ENCODE measurements around the gene VIPAS39. TPM values are rescaled to one million over a fixed set of nuclear protein-coding genes. Genes with fewer than 3 reads are reported as not detected.

Gene VIPAS39
- total and polyA plus RNA-seq, 9 of the 15 experiments (the other 6 are each of a cell fraction or from before 2014, with no cell fraction given) = 5.7 to 25.6 (median 9.9) TPM

- CTCF ChIA-PET (ENCODE audit: low intra/inter-chr PET ratio) = no interaction called here
- ATAC-seq = no peak
Observed at GRCh38 chr14:77488558-77488957, 31.2 kb upstream of the VIPAS39 start.

GRCh38 chr14:77485901-77486678 lies 28.7 kb upstream of the VIPAS39 start:
- Histone ChIP-seq H4K20me1 (replicated peaks; ENCODE audit: control insufficient read depth, insufficient read depth, low read length) (no peaks in the 10 kb centered on the region), H3K27me3 (ENCODE audit: control insufficient read depth in 2 of 2, insufficient read depth in 2 of 2, low read length in 2 of 2) (peaks cover 10 to 34% of the 10 kb centered on the region in 2 experiments; a peak in 4 of 5 replicates), H3K4me2 (ENCODE audit: insufficient read depth, low read length) (no peak overlapping the region), H3K9me1 (ENCODE audit: control insufficient read depth, insufficient read depth, low read length) (no peaks in the 10 kb centered on the region), H3K4me1 (replicated peaks in 1 of 2; ENCODE audit: control insufficient read depth in 2 of 2, insufficient read depth in 2 of 2, low read length in 2 of 2) (no peaks in the 10 kb centered on the region; a peak in 1 of 5 replicates), H3K4me3 (no peak overlapping the region), H3K79me2 (ENCODE audit: control insufficient read depth, insufficient read depth, low read length) (no peaks in the 10 kb centered on the region), H2AFZ (ENCODE audit: low read depth, low read length) (no peak overlapping the region), H3K36me3 (ENCODE audit: control insufficient read depth, insufficient read depth, low read length) (no peaks in the 10 kb centered on the region), H3K27ac (ENCODE audit: extremely low read depth, low read depth, low read length) (no peak overlapping the region), H3K9me3 (replicated peaks; ENCODE audit: control insufficient read depth, insufficient read depth, low read depth, low read length) (no peaks in the 10 kb centered on the region), H3K9ac (ENCODE audit: insufficient read depth in 1 of 2, low read depth in 2 of 2, low read length in 2 of 2) (no peak overlapping the region)
- CTCF ChIA-PET (ENCODE audit: low intra/inter-chr PET ratio) = no interaction called here
- WGBS (ENCODE audit: insufficient coverage, low coverage, missing lambda C conversion rate) = 5% methylated on average over 7 of the region's 7 CpGs
- intact Hi-C loops (cut with micrococcal nuclease) (no loop called here), in situ Hi-C loops (cut with MboI) (no loop called here)
- FAIRE-seq = no peak
- BruUV-seq (replicated peaks) = no TSS peak
- POLR2A ChIA-PET = no interaction called here
- no peak; the same call in 2 of the 3 replicates for ATAC-seq
- no peak for DNase-seq (ENCODE audit: extremely low read depth in 1 of 4, low spot score in 3 of 4)
- TF ChIP-seq RBM25 (IDR thresholded peaks at IDR 0.05; ENCODE audit: low read depth, low read length, severe bottlenecking) (peak; percentile 58), NR3C1 (CRISPR knock-in tag; IDR thresholded peaks at IDR 0.05) (no peak), ZFP36 (IDR thresholded peaks at IDR 0.05; ENCODE audit: low read depth, low read length, partially characterized antibody) (peak; percentile 67), NFATC3 (IDR thresholded peaks at IDR 0.05) (no peak), CBX8 (IDR thresholded peaks at IDR 0.05; ENCODE audit: borderline replicate concordance, extremely low read depth, low read depth, low read length, poor library complexity, severe bottlenecking) (no peak), HNRNPH1 (optimal IDR thresholded peaks at IDR 0.05; ENCODE audit: low read depth, low read length) (no peak), ZNF408 (CRISPR knock-in tag; IDR thresholded peaks at IDR 0.05; ENCODE audit: low read depth) (no peak), HNRNPLL (IDR thresholded peaks at IDR 0.05; ENCODE audit: low read depth, low read length, poor library complexity, severe bottlenecking) (no peak), DACH1 (IDR thresholded peaks at IDR 0.05; ENCODE audit: partially characterized antibody) (no peak)

More at GRCh38 chr14:77488558-77488957, 31.2 kb upstream of the VIPAS39 start:
- WGBS (ENCODE audit: insufficient coverage, low coverage, missing lambda C conversion rate) = 4% methylated on average over 7 of the region's 7 CpGs
- TF ChIP-seq PCBP1 (IDR thresholded peaks at IDR 0.05; ENCODE audit: low read depth, low read length, poor library complexity, severe bottlenecking) = no peak
- no TSS peak for BruUV-seq (replicated peaks)
- Histone ChIP-seq H2AFZ (ENCODE audit: low read depth, low read length) (no peak overlapping the region), H3K9me3 (replicated peaks; ENCODE audit: control insufficient read depth, insufficient read depth, low read depth, low read length) (no peaks in the 10 kb centered on the region), H3K36me3 (ENCODE audit: control insufficient read depth, insufficient read depth, low read length) (no peaks in the 10 kb centered on the region), H3K27me3 (ENCODE audit: control insufficient read depth in 2 of 2, insufficient read depth in 2 of 2, low read length in 2 of 2) (peaks cover 10 to 36% of the 10 kb centered on the region in 2 experiments; a peak in 4 of 5 replicates), H3K4me2 (ENCODE audit: insufficient read depth, low read length) (no peak overlapping the region), H3K79me2 (ENCODE audit: control insufficient read depth, insufficient read depth, low read length) (no peaks in the 10 kb centered on the region), H3K4me3 (no peak overlapping the region), H3K27ac (ENCODE audit: extremely low read depth, low read depth, low read length) (no peak overlapping the region), H3K4me1 (replicated peaks in 1 of 2; ENCODE audit: control insufficient read depth in 2 of 2, insufficient read depth in 2 of 2, low read length in 2 of 2) (no peaks in the 10 kb centered on the region; a peak in 1 of 5 replicates), H3K9ac (ENCODE audit: insufficient read depth in 1 of 2, low read depth in 2 of 2, low read length in 2 of 2) (no peak overlapping the region), H3K9me1 (ENCODE audit: control insufficient read depth, insufficient read depth, low read length) (no peaks in the 10 kb centered on the region), H4K20me1 (replicated peaks; ENCODE audit: control insufficient read depth, insufficient read depth, low read length) (no peaks in the 10 kb centered on the region)
- in situ Hi-C loops (cut with MboI) = no loop called here
- POLR2A ChIA-PET = interaction anchor here (0.7 kb wide), 1 partner anchor 29 kb away, joined by 3 read pairs; no protein-coding TSS in a partner anchor
- FAIRE-seq (no peak), DNase-seq (ENCODE audit: extremely low read depth in 1 of 4, low spot score in 3 of 4) (no peak)
- intact Hi-C loops (cut with micrococcal nuclease) = no loop called here
